OCI-LY7 (cell line): Measurements from ENCODE around the gene HCK. TPM values are rescaled to one million over a fixed set of nuclear protein-coding genes. Genes with fewer than 3 reads are reported as not detected.

Source experiments
- BruUV-seq: library from RNA; stranded (reverse); fragments of 400-500 nt; replicated peaks from 2 replicates; lab custom pipeline; 2021; lab: Mats Ljungman, UMichigan
- CTCF ChIA-PET: fragments of 300-600 bp; sonication (Branson Sonifier 250); formaldehyde crosslinking; loops from one replicate; lab custom pipeline; 2022; ENCODE audit warnings: antibody characterized with exemption; ENCODE audit not compliant: unreplicated experiment; lab: Charles Lee
- POLR2A ChIA-PET: fragments of 300-600 bp; sonication (Branson Sonifier 250); formaldehyde crosslinking; loops from one replicate; lab custom pipeline; 2022; ENCODE audit warnings: antibody characterized with exemption; lab: Charles Lee
- DNase-seq: peaks from one replicate; pipeline ENCODE4 v3.0.0-alpha.2; 2015; ENCODE audit warnings: low spot score
- H2AFZ ChIP-seq: fragments of 200-600 bp; sonication (generic), shearing (Covaris generic); 2 replicates; pipeline ENCODE4 v1.6.1; 2014; ENCODE audit warnings: mild to moderate bottlenecking, antibody characterized with exemption, low read length, moderate library complexity
- H3K27ac ChIP-seq: fragments of 200-600 bp; sonication (generic); 2 replicates; pipeline ENCODE4 v1.5.1; 2014; ENCODE audit warnings: mixed run types, low read depth, mild to moderate bottlenecking, moderate library complexity, low read length, inconsistent platforms; ENCODE audit not compliant: poor library complexity, severe bottlenecking
- H3K36me3 ChIP-seq: fragments of 200-600 bp; sonication (generic); 2 replicates; pipeline ENCODE4 v1.6.1; 2014; ENCODE audit warnings: mild to moderate bottlenecking, antibody characterized with exemption, low read length, moderate library complexity, mixed read lengths; ENCODE audit not compliant: insufficient read depth
- H3K4me1 ChIP-seq: fragments of 200-600 bp; sonication (generic); 2 replicates; pipeline ENCODE4 v1.5.1; 2014; ENCODE audit warnings: mild to moderate bottlenecking, low read length; ENCODE audit not compliant: insufficient read depth, poor library complexity, severe bottlenecking
- H3K4me2 ChIP-seq: fragments of 200-600 bp; sonication (generic); 2 replicates; pipeline ENCODE4 v1.6.1; 2014; ENCODE audit warnings: mild to moderate bottlenecking, low read length
- H3K4me3 ChIP-seq: fragments of 200-600 bp; sonication (generic); 2 replicates; pipeline ENCODE4 v1.5.1; 2014; ENCODE audit warnings: mild to moderate bottlenecking, low read depth, low read length; ENCODE audit not compliant: poor library complexity, severe bottlenecking
- H3K79me2 ChIP-seq: fragments of 200-600 bp; sonication (generic); 2 replicates; pipeline ENCODE4 v1.6.1; 2016; ENCODE audit warnings: low read depth, mild to moderate bottlenecking, low read length, moderate library complexity, mixed read lengths; ENCODE audit not compliant: insufficient read depth
- H3K9me2 ChIP-seq: fragments of 200-600 bp; sonication (generic); 2 replicates; pipeline ENCODE4 v1.6.1; 2016; ENCODE audit warnings: mild to moderate bottlenecking, low read length, mixed read lengths; ENCODE audit not compliant: insufficient read depth
- H3K9me3 ChIP-seq: fragments of 200-600 bp; sonication (generic); 2 replicates; pipeline ENCODE4 v1.6.1; 2014; ENCODE audit warnings: mild to moderate bottlenecking, mixed run types, low read length, mixed read lengths
- H4K20me1 ChIP-seq: fragments of 200-600 bp; sonication (generic); 2 replicates; pipeline ENCODE4 v1.6.1; 2014; ENCODE audit warnings: mild to moderate bottlenecking, antibody characterized with exemption, low read length, moderate library complexity, mixed read lengths; ENCODE audit not compliant: insufficient read depth
- CTCF ChIP-seq: fragments of 200-600 bp; sonication (generic); conservative IDR thresholded peaks from 2 replicates; pipeline ENCODE4 v1.5.1; 2014; ENCODE audit warnings: mild to moderate bottlenecking, antibody characterized with exemption, low read length, moderate library complexity, mixed read lengths
- EZH2phosphoT487 ChIP-seq: fragments of 200-600 bp; sonication (generic); IDR thresholded peaks from 2 replicates; pipeline ENCODE4 v1.6.1; 2018; ENCODE audit warnings: low read depth, borderline replicate concordance, mild to moderate bottlenecking, mixed run types, antibody characterized with exemption, low read length, moderate library complexity, mixed read lengths
- intact Hi-C: fragments of 100-400 bp; cut with micrococcal nuclease; formaldehyde crosslinking; loops from one replicate; pipeline ENCODE4 v1.10.0; 2022; ENCODE audit not compliant: unreplicated experiment
- total RNA-seq, 2 experiments: library from RNA; depleted of rRNA in 1 of 2; stranded (reverse); fragments of >200 nt in 1 of 2; shearing (Covaris generic) in 1 of 2; gene quantifications; 2 replicates each; pipeline ENCODE4 v1.2.3, GENCODE V29; 2014 to 2022

Gene HCK
- total RNA-seq, 2 experiments from 2014 or later: 0.19 to 3.2 TPM

- Histone ChIP-seq H3K9me2 (no peaks in the 10 kb centered on the region), H3K4me1 (peaks cover 90% of the 10 kb centered on the region), H3K4me3 (no peak overlapping the region), H3K36me3 (no peaks in the 10 kb centered on the region), H3K4me2 (no peak overlapping the region), H4K20me1 (no peaks in the 10 kb centered on the region), H3K27ac (no peak overlapping the region), H3K9me3 (no peaks in the 10 kb centered on the region), H3K79me2 (no peaks in the 10 kb centered on the region), H2AFZ (no peak overlapping the region)
- intact Hi-C loops: no loop called here
- no TSS peak for BruUV-seq
- ChIA-PET CTCF (interaction anchor here (0.6 to 1.2 kb wide), 3 partner anchors 21 to 71 kb away, joined by 3 to 4 read pairs (median 3); no protein-coding TSS in a partner anchor), POLR2A (no interaction called here)
- TF ChIP-seq CTCF (no peak), EZH2phosphoT487 (no peak)
- peak; percentile 33 for DNase-seq
These were observed 14.1 kb upstream of the HCK start for GRCh38 chr20:32037929-32038328.

DNA sequence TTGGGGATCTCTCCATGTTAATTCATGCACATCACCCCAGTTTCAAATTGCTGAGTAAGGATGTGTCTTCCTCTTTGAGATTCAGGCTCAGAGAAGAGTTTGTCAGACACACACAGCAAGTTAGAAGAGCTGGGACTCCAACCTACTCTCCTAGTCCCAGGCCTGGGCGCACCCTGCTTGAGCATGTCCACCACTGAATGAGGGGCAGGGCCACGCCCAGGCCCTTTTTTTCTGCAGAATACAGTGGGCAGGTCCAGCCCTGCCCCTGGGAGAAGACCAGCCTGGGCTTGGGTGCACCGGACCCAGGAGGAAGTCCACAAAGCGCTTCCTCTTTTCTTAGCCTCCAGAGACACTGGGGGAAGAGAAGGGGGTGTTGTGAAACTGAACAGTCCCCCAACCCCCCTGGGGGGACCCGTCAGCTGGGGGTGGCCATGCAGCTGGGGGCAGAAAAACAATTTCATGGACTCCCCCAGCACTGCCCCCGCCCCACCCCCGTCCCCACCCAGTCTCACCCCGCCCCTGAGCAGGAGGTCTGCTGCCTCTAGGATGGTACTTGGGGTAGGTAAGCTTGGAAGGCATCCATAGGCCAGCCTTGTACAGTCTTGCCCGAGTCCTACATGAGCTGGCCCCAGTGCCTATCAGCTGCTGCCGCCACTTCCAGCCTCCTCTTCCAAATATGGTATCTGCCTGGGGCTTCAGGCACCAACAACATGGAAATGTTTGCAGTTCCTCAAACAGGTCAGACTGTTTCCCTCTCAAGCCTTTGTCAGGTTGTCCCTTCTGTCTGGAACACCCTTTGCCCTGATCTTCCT lies 11.7 kb upstream of the HCK start:
- Histone ChIP-seq H3K4me1 (peaks cover 68% of the 10 kb centered on the region), H3K36me3 (no peaks in the 10 kb centered on the region), H2AFZ (peak overlapping the region; percentile 48; the same call in 1 of the 2 replicates), H3K79me2 (no peaks in the 10 kb centered on the region), H4K20me1 (no peaks in the 10 kb centered on the region), H3K4me3 (peak overlapping the region; percentile 42), H3K9me3 (no peaks in the 10 kb centered on the region), H3K4me2 (peak overlapping the region; percentile 73), H3K27ac (peak overlapping the region; percentile 72), H3K9me2 (no peaks in the 10 kb centered on the region)
- ChIA-PET POLR2A (interaction anchor here (1.0 to 2.5 kb wide), 3 partner anchors 9 to 46 kb away, joined by 5 to 9 read pairs (median 7); no protein-coding TSS in a partner anchor), CTCF (interaction anchor here (0.7 to 1.7 kb wide), 3 partner anchors 9 to 27 kb away, joined by 3 to 9 read pairs (median 4); no protein-coding TSS in a partner anchor)
- DNase-seq: peak; percentile 90
- TF ChIP-seq EZH2phosphoT487 (no peak), CTCF (no peak)
- intact Hi-C loops: loop anchor here (1.0 kb wide), 1 partner anchor 50 kb away; no protein-coding TSS in a partner anchor
- BruUV-seq: no TSS peak
